Spleen (tissue), 11 donors: Measurements from ENCODE around the gene CDC14B. TPM values are rescaled to one million over a fixed set of nuclear protein-coding genes. Genes with fewer than 3 reads are reported as not detected.

Experiments used
- DNase-seq: peaks from one replicate; pipeline ENCODE4 v3.0.0-alpha.2; 2020
- H3K27ac ChIP-seq, 8 donors: fragments of 200-600 bp; sonication (generic) in 7 of 8; 1 replicate in 4 of 8; 2 replicates in 4 of 8; pipeline versions ENCODE4 v1.5.0 to v1.8.0; 2016 to 2021; ENCODE audit warnings: inconsistent platforms in 4 of 8, mild to moderate bottlenecking in 4 of 8, moderate library complexity in 1 of 8
- H3K27me3 ChIP-seq, 7 donors: fragments of 200-600 bp; sonication (generic) in 6 of 7; replicated peaks in 1 of 7; 1 replicate in 4 of 7; 2 replicates in 3 of 7; pipeline versions ENCODE4 v1.5.0 to v1.8.0; 2016 to 2021; ENCODE audit warnings: inconsistent platforms in 3 of 7, mild to moderate bottlenecking in 1 of 7
- H3K36me3 ChIP-seq, 6 donors: fragments of 200-600 bp; sonication (generic) in 5 of 6; 1 replicate in 4 of 6; 2 replicates in 2 of 6; pipeline versions ENCODE4 v1.5.0 to v1.8.0; 2016 to 2021; ENCODE audit warnings: inconsistent platforms in 2 of 6
- H3K4me1 ChIP-seq, 6 donors: fragments of 200-600 bp; sonication (generic) in 5 of 6; 1 replicate in 3 of 6; 2 replicates in 3 of 6; pipeline versions ENCODE4 v1.5.0 to v1.8.0; 2016 to 2021; ENCODE audit warnings: inconsistent platforms in 3 of 6
- H3K4me3 ChIP-seq, 8 donors: fragments of 200-600 bp; sonication (generic) in 7 of 8; 1 replicate in 4 of 8; 2 replicates in 4 of 8; pipeline versions ENCODE4 v1.5.0 to v1.8.0; 2016 to 2021; ENCODE audit warnings: inconsistent platforms in 4 of 8, mild to moderate bottlenecking in 4 of 8, moderate library complexity in 2 of 8
- H3K9me3 ChIP-seq, 8 donors: fragments of 200-600 bp; sonication (generic) in 7 of 8; 1 replicate in 4 of 8; 2 replicates in 4 of 8; pipeline versions ENCODE4 v1.5.0 to v1.8.0; 2016 to 2021; ENCODE audit warnings: inconsistent platforms in 4 of 8
- POLR2A ChIP-seq, 3 donors: fragments of 450-650 bp; IDR thresholded peaks; one replicate each; pipeline ENCODE4 v1.5.1; 2017; ENCODE audit warnings: antibody characterized with exemption in 3 of 3, mild to moderate bottlenecking in 1 of 3
- POLR2AphosphoS5 ChIP-seq, 3 donors: sonication (generic); formaldehyde crosslinking; IDR thresholded peaks; one replicate each; pipeline ENCODE4 v1.5.1; 2017; ENCODE audit warnings: antibody characterized with exemption in 3 of 3
- WGBS, 5 donors: extraction: QIAGEN DNeasy Blood & Tissue Kit in 3 of 5; methylation state at CpG; one replicate each; pipeline versions ENCODE4 v1.1.5 to v1.1.7; 2013 to 2018; 5-methylcytosine and 5-hydroxymethylcytosine counted together
- intact Hi-C: fragments of 100-400 bp; cut with DNase I; formaldehyde crosslinking; loops from one replicate; pipeline ENCODE4 v1.15.0; 2023; ENCODE audit warnings: low total_unique reads
- polyA plus RNA-seq, 3 donors: library from polyadenylated mRNA; stranded (reverse); fragments of 200-250 nt; gene quantifications; one replicate each; pipeline ENCODE4 v1.2.1, GENCODE V29; 2013
- total RNA-seq, 7 donors: library from RNA; depleted of rRNA in 3 of 7; stranded (reverse); fragments of >200 nt in 3 of 7; fragmentation: NEBNext Ultra II Directional in 4 of 7; extraction: Animal tissue kit (Norgen Biotek cat#: 25700) in 4 of 7; gene quantifications; one replicate each; pipeline versions ENCODE4 v1.1.0 to v1.2.1, GENCODE V29; 2016 to 2021
- TF ChIP-seq, protein P1 (sequence below), 11 experiments: fragments of 200-600 bp in 7 of 11; fragments of 450-650 bp in 4 of 11; sonication (generic) in 4 of 11; IDR thresholded peaks in 8 of 11; conservative IDR thresholded peaks in 3 of 11; 1 replicate in 7 of 11; 2 replicates in 4 of 11; pipeline versions ENCODE4 v1.4.0 to v1.8.0; 2016 to 2021; ENCODE audit warnings: antibody characterized with exemption in 11 of 11, inconsistent platforms in 4 of 11, mild to moderate bottlenecking in 1 of 11
- donor health status: healthy with polysubstance abuse.
- donor health status: DM: no; HTN: no; CAD: no; lungs with moderate emphysema.
- donor health status: DM: no; HTN: no; CAD: no.
- donor health status: Bipolar disorder and iron deficiency.
- donor health status: healthy.
- donor health status: DM: no; HTN: no; CAD: no.
- donor health status: DM: yes; HTN: yes; CAD: no.

CDC14B gene
- total and polyA plus RNA-seq, 10 donors: 1.3 to 10.0 (median 5.8) TPM

DNA sequence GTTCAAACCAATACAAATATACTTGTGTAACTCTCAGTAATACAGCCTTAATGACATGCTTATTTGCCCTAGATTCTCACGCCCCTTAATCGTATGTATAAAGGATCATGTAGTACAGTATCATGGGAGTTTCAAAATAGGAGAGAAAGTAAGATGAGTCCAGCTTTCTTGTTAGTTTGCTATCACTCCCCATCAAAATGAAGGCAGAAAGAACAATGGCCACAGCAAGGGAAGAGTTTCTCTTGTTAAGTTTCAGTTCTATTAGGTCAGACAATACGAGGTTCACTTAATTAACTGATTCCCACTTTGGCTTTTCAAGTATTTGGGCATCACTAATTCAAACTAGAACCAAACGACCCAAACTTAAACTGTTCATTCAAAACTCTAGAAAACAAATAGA lies 55.4 kb downstream of the CDC14B start:
- no peak for DNase-seq
- Histone ChIP-seq H3K27ac (no peak overlapping the region), H3K4me3 (no peak overlapping the region), H3K27me3 (no peaks in the 10 kb centered on the region), H3K36me3 (peaks cover 0 to 33% (median 0%) of the 10 kb centered on the region in 6 donors), H3K9me3 (peaks cover 0 to 8% (median 0%) of the 10 kb centered on the region in 8 donors), H3K4me1 (peaks cover 0 to 39% (median 26%) of the 10 kb centered on the region in 6 donors)
- intact Hi-C loops: no loop called here
- 76 to 86% (median 80%) methylated on average over 4 of the region's 4 CpGs for whole genome bisulfite sequencing, 5 donors
- TF ChIP-seq POLR2A (IDR thresholded peaks at IDR 0.05) (no peak), POLR2AphosphoS5 (IDR thresholded peaks at IDR 0.05) (no peak)
- TF ChIP-seq, protein P1, sequence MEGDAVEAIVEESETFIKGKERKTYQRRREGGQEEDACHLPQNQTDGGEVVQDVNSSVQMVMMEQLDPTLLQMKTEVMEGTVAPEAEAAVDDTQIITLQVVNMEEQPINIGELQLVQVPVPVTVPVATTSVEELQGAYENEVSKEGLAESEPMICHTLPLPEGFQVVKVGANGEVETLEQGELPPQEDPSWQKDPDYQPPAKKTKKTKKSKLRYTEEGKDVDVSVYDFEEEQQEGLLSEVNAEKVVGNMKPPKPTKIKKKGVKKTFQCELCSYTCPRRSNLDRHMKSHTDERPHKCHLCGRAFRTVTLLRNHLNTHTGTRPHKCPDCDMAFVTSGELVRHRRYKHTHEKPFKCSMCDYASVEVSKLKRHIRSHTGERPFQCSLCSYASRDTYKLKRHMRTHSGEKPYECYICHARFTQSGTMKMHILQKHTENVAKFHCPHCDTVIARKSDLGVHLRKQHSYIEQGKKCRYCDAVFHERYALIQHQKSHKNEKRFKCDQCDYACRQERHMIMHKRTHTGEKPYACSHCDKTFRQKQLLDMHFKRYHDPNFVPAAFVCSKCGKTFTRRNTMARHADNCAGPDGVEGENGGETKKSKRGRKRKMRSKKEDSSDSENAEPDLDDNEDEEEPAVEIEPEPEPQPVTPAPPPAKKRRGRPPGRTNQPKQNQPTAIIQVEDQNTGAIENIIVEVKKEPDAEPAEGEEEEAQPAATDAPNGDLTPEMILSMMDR (IDR thresholded peaks at IDR 0.05 in 8 of 11, conservative IDR thresholded peaks at IDR 0.05 in 3 of 11): no peak

DNA sequence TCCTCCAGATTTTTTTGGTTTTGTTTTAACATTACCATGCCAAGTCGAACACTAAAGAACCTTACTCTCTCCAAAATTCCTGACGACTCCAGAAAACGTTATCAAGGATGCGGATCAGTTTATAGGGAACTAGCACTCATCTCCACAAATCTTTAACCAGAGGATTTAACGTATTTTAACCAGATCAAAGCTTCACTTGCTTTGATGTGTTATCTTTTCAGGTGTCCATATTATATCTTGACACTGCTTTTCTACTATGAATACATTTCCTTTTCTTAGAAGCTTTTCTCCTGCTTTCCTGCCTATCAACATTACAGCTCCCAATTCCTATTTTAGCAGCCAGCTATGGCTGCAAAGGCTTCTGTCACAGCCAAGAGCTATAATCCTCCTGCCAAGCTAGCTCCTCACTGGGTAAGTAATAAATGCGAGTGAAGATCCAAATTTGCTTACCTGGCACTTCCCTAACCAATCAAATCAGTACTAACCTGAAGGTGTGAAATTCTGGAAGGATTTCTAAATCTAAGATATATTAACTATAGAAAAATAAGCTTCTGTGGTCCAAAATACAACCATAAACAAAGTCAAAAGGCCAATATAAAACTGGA lies 60.2 kb downstream of the CDC14B start:
- H3K27ac ChIP-seq: no peak overlapping the region
- intact Hi-C loops: no loop called here
- DNase-seq: no peak
- peaks cover 0 to 34% (median 0%) of the 10 kb centered on the region in 6 donors for H3K36me3 ChIP-seq
- no peak for TF ChIP-seq POLR2A (IDR thresholded peaks at IDR 0.05)
- no peak for TF ChIP-seq POLR2AphosphoS5 (IDR thresholded peaks at IDR 0.05)
- TF ChIP-seq, protein P1 (IDR thresholded peaks at IDR 0.05 in 8 of 11, conservative IDR thresholded peaks at IDR 0.05 in 3 of 11): no peak
- no peaks in the 10 kb centered on the region for H3K27me3 ChIP-seq
- peaks cover 0 to 27% (median 7%) of the 10 kb centered on the region in 6 donors for H3K4me1 ChIP-seq
- H3K4me3 ChIP-seq: no peak overlapping the region
- peaks cover 0 to 8% (median 0%) of the 10 kb centered on the region in 8 donors for H3K9me3 ChIP-seq
- WGBS, 5 donors: 89 to 95% (median 92%) methylated on average over 6 of the region's 6 CpGs

DNA sequence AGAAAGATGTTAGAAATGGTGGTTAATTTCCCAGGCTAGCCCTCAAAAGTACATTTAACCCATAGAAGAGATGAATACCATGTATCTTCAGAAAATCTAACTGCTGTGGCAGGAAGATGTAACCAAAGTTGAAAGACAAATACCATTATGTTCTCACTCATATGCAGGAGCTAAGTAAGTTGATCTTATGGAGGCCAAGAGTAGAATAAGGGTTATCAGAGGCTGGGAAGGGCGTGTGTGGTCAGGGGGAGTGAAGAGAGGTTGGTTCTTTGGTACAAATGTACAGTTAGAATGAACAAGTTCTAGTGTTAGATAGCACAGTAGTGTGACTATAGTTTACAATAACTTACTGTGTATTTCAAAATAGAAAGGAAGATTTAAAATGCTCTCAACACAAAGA lies 61.7 kb downstream of the CDC14B start:
- Histone ChIP-seq H3K36me3 (peaks cover 0 to 33% (median 0%) of the 10 kb centered on the region in 6 donors), H3K4me3 (no peak overlapping the region), H3K27me3 (no peaks in the 10 kb centered on the region), H3K27ac (no peak overlapping the region), H3K4me1 (peaks cover 0 to 22% (median 7%) of the 10 kb centered on the region in 6 donors), H3K9me3 (peaks cover 0 to 8% (median 0%) of the 10 kb centered on the region in 8 donors)
- DNase-seq: no peak
- intact Hi-C loops: no loop called here
- no peak for TF ChIP-seq POLR2AphosphoS5 (IDR thresholded peaks at IDR 0.05)
- no peak for TF ChIP-seq POLR2A (IDR thresholded peaks at IDR 0.05)
- TF ChIP-seq, protein P1 (IDR thresholded peaks at IDR 0.05 in 8 of 11, conservative IDR thresholded peaks at IDR 0.05 in 3 of 11): no peak
- WGBS, 5 donors: 72 to 85% (median 77%) methylated on average over 1 of the region's 1 CpG

DNA sequence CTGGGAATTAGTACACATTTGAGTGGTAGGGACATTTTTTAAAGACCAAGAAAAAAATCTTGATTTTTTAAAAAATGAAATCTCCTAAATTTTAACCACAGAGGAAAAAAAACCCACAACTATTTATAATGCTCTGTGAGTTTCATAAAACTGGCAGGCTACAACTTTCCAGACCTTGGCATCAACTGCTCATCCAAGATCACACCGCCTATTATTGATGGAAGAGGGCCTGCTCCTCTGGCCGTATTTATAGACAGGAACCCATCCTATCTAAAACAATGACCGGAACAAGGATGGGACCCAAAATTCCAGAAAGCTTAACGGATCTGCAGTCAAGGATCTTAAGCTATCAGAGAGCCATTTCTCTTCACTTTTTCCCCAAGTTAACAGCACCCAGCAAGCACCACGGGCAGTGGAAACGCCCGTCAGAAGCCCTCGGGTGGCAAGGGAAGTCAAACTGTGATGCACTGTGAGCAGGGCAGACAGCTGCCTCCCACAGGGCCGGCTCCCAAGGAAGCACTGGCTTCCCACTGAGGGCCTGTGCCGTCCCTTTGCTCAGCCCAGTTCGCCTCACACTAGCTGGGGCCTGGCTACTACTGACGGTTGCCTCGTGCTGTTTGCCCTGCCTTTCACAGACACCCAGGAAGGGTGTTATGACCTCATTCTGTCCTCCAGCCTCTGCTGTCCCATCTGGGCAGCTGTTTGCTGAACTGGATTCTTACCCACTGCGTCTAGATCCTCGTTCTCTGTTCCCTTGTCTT lies 62.8 kb downstream of the CDC14B start:
- Histone ChIP-seq H3K4me3 (no peak overlapping the region), H3K36me3 (peaks cover 0 to 22% (median 0%) of the 10 kb centered on the region in 6 donors), H3K27me3 (no peaks in the 10 kb centered on the region), H3K27ac (peak overlapping the region in 6 of 8 donors; percentile 8 to 49 (median 24)), H3K9me3 (peaks cover 0 to 8% (median 0%) of the 10 kb centered on the region in 8 donors), H3K4me1 (peaks cover 0 to 22% (median 7%) of the 10 kb centered on the region in 6 donors)
- TF ChIP-seq POLR2AphosphoS5 (IDR thresholded peaks at IDR 0.05): peak in 1 of 3 donors; percentile 9
- TF ChIP-seq, protein P1 (IDR thresholded peaks at IDR 0.05 in 8 of 11, conservative IDR thresholded peaks at IDR 0.05 in 3 of 11): no peak
- no peak for DNase-seq
- intact Hi-C loops: no loop called here
- 83 to 91% (median 88%) methylated on average over 11 to 15 of the region's 15 CpGs for WGBS, 5 donors
